Activated CD8-positive, alpha-beta memory T cell treated with anti-CD3 and anti-CD28 coated beads, Interleukin-2, amount 50 U/mL, for 24 hours (primary cell): ENCODE results near the gene HOXB2.

ENCODE experiments used
- DNase-seq: peaks from one replicate; pipeline ENCODE4 v3.0.0-alpha.2; 2020; ENCODE audit errors: extremely low read depth

Gene HOXB2

DNA sequence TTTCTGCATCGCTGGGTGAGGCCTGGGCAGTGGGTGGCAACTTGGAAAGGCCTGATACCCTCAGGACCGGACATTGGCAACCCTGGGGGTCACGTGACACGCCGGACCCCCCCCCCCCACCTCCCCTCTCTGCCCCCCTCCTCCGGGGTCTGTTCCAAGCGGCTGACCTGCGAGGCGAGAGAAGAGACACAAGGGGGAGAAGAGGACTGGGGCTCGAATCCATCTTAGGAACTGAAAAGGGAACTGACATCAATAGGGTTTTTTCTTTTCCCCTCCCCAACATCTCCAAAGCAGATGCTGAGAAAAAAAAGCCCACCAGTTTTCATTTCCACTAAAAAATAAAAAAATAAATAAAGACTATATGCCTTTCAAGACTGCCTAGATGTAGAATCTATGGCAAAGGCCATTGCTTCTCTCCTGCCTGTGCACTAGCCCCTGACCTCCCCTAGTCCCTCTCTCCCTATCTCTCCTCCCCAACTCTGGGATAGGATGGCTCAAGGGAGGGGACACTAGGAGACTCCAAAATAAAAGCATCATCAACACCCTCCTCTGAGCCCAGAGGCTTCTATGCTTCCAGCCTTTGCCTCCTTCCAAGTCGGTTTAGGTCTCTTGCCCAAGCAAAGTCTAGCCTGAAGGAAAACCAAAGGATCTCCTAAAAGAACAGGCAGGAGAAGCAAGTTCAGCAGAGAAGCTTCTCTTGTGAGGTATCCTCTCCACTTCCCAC lies 7.7 kb upstream of the HOXB2 start:
- no peak for DNase-seq

DNA sequence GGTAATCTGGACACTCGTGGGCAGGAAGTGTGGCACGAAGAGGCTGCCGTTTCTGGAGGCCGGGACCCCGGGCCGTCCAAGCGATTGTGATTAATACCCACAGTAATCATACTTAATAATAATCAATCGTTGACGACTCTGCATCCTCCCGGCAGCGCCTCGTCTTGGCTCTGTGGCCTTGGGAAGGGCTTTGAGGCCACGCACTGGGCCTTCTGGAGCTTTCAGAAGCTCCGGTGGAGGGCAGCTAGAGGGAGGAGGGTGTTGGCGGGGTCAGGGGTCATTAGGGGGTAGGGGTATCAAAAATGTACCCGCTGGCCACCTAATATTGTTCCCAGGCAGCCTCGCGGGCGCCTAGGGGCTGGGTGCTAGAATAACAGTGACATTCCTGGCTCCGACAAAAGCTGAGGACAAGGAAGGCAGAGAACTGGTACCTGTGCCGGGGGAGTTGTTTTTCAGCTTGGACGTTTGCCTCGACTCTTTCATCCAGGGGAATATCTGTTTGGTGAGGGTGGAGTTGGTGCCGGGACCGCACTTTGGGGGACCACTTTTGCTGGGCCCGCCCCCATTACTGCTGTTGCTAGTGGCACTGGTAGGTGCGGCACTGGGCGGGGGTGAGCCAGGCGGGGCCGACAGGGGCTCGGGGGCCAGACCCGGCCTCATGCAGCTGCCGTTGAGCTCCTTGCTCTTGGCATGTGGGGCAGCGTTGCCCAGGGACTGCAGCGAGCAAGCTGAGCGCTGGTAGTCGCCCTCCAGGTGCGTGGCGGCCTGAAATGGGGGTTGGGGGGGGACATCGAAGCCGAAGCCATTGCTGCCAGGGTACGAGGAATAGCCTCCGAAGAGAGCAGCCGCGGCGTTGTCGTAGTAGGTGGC lies 6.9 kb upstream of the HOXB2 start:
- no peak for DNase-seq

GRCh38 chr17:48551214-48551555 lies 6.3 kb upstream of the HOXB2 start:
- DNase-seq, result no peak

DNA sequence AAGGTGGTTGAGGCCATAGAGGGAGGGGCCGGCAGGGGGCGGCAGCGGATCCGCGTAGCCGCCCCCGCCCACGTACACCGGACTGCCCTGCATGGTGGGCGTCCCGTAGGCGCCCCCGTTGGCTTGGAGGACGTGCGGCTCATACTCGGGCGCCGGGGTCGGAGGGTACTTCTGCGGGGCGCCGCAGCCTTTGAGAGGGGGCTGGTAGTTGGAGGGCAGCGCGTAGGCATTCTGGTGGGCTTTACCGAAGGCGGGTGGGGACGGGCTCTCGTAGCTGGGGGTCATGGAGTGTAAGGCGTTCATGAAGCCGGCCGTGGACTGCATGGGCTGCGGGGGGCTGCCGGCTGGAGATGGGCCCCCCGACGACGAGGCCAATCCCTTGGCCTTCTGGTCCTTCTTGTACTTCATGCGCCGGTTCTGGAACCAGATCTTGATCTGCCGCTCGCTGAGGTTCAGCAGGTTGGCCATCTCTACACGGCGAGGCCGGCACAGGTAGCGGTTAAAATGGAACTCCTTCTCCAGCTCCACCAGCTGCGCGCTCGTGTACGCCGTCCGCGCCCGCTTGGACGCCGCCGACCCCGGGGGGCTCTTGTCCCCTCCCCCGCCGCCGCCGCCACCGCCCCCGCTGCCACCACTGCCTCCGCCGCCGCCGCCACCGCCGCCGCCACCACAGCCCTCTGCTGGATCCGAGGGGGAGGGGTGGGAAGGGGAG lies 5.7 kb upstream of the HOXB2 start:
- DNase-seq, result no peak

GRCh38 chr17:48549914-48550501 lies 5.1 kb upstream of the HOXB2 start:
- no peak for DNase-seq

GRCh38 chr17:48549281-48549630 lies 4.3 kb upstream of the HOXB2 start:
- no peak for DNase-seq

- no peak for DNase-seq
Measured at GRCh38 chr17:48548523-48549280, 3.8 kb upstream of the HOXB2 start.

DNA sequence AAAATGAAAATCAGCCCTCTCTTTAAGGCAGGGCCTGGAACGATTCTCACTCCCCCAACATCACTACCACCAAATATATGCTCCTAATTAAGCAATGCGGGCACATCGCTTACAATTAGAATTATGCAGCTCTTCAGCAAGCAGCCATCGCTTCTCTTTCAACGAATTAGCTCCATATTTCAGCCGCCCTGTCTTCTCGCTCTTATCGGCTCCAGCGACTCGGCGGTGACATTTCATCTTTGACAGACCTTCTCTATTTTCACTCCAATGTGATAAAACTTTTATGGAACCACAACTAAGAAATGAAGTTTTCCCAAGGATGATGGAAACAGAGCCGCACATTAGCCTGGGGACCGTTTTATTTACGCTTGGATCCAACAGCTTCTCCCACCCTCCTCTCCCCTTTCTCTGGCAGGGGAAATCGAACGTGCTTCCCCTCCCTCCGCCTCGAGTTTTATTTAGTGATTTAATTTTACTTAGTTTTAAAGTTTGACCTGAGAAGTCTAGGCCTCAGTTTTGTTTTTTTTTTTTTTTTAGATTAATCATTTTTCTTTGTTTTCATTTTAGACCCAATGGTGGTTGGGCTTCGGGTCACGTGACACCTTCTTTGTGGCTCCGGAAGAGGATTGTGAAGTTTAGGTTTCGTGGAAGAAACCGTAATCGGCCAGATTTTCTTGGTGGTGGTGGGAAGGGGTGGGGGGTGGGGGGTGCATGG lies 3.1 kb upstream of the HOXB2 start:
- no peak for DNase-seq

- no peak for DNase-seq
Measured at GRCh38 chr17:48546924-48547807, 2.3 kb upstream of the HOXB2 start.

- DNase-seq, result no peak
Measured at GRCh38 chr17:48546137-48546923, 1.4 kb upstream of the HOXB2 start.

DNA sequence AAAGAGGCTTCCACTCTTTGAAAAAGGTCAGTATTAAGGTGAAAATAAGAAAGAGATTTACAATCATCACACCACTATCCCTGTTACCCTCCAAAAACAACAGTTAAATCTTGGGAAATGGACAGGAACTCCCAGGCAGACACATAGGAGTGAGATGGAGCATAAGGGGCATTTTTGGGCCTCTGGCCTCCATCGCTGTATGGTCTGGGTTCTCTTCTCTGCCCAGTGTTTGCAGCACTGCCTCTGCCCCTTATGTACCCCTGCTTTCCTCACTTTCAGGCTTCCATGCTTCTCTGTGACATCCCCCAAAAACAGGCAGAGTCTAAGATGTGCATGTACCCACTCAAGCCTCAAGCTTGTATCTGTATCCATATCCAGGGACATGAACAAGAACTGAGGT lies 630 bp upstream of the HOXB2 start:
- no peak for DNase-seq

GRCh38 chr17:48544349-48545021 lies 424 bp downstream of the HOXB2 start:
- no peak for DNase-seq

DNA sequence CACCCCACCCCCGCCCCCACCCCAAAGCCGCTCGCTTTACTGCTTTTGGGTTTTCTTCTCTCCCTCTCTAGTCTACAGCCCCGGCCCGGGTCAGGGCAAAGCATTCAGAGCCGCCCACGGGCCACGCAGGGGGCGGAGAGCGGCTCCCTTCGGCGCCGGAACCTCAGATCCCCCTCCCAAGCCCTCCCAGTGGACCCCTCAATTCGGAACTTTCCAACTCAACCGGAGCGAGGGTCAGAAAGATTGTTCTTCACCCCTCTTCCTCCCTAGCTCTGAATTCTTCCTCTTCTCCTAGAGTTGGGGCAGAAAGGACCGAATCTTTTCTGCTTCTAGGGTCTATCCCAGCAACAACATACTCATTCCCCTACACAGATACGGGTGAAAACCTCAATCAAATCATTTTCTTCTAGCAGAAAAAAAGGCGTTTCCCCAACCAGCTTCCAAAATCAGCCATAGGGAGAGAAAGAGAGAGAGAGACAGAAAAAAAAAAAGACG lies 1.0 kb downstream of the HOXB2 start:
- DNase-seq, result no peak

DNA sequence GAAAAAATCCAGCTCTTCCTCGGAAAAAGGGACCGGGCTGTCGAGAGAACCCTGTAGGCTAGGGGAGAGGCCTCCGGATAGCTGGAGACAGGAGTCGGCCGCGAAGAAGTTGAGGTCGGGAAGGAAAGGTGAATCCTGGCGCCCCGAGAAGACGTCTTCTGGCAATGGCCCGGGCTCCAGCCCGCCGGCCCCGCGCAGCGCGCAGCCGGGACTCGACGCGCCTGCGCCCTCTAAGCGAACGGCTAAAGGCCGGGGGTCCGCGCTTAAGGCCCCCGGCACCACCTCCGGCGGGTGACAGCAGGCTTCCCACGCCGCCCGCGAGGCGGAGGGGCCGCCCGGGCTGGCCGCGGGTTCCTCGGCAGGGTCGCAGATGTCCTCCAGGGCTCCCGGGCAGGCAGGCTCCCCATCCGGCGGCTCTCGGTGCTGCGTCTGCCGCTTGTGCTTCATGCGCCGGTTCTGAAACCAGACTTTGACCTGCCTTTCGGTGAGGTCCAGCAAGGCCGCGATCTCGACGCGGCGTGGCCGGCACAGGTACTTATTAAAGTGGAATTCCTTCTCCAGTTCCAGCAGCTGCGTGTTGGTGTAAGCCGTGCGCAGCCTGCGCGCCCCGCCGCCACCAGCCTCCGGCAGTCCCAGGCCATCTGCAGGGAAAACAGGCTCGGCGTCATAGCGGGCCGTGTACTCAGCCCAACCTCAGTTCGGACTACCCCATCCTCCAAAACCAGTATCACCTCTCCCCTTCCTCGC lies 1.6 kb downstream of the HOXB2 start:
- DNase-seq, result no peak

GRCh38 chr17:48542698-48543106 lies 2.2 kb downstream of the HOXB2 start:
- DNase-seq, result no peak

DNA sequence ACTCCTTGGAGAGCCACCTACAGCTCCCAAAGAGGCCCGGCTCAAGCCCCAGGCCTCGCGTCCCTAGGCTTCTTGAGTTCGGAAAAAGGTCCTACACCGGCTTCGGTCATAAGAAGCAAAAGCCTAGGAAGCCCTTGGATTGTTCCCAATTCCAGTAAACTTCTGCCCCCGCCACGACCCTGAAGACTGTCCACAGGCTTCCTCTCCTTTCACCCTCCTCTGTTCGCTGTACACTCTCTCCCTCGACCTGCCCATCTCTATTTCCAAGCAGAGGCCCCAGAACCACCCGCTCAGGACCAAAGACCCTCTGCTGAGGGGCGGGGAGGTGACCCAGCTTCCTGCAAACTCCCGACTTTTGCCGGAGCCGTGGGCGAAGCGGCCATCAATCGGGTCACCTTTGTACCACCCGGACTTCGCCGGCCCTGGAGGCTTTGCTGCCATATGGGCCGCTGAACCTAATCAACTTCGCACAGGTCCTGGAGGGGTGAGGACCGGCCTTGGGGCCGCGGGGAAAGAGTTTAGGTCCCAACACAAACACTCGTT lies 2.7 kb downstream of the HOXB2 start:
- DNase-seq, result no peak

DNA sequence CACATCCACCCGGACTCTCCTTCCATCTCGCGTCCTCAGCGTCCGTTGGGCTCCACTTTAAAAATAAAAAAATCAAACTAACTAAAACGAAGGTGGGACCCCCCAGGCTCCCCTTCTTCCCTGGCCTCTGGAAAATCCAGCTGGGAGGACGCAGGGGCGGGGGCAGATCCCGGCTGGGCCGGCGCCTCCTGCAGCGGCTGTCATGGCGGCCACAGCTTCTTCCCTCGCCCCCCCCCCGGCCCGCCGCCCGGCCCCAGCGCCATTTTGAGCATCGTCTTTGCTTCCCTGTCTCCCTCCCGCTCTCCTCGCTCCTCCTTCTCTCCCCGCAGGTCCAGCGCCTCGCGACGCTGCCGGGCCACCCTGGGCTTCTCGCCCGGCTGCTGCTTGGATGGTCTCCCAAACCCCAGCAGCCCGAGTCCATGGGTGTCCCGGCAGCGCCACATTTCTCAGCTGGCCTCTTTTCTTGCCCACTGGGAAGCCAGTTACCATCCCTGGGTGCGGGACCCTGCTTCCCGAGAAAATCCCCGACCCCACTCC lies 3.3 kb downstream of the HOXB2 start:
- no peak for DNase-seq
